ENCODE measurements around the gene COL20A1. TPM values are rescaled to one million over a fixed set of nuclear protein-coding genes. Genes with fewer than 3 reads are reported as not detected.

COL20A1 gene
- polyA plus RNA-seq, 3 donors, result 0.42 to 0.65 (median 0.46) TPM

- DNase-seq (ENCODE audit: low read depth in 3 of 3, low spot score in 2 of 3), result no peak
These were observed 16.0 kb upstream of the COL20A1 start for GRCh38 chr20:63276956-63277355.

GRCh38 chr20:63277466-63278272 is 15.3 kb upstream of the COL20A1 start:
- DNase-seq (ENCODE audit: low read depth in 3 of 3, low spot score in 2 of 3), result no peak

- no peak for DNase-seq (ENCODE audit: low read depth in 3 of 3, low spot score in 2 of 3)
These were observed 14.3 kb upstream of the COL20A1 start for GRCh38 chr20:63278661-63279060.

- no peak for DNase-seq (ENCODE audit: low read depth in 3 of 3, low spot score in 2 of 3)
These were observed 13.1 kb upstream of the COL20A1 start for GRCh38 chr20:63279931-63280330.

GRCh38 chr20:63280371-63280770 is 12.6 kb upstream of the COL20A1 start:
- DNase-seq (ENCODE audit: low read depth in 3 of 3, low spot score in 2 of 3), result no peak

GRCh38 chr20:63280929-63281545 is 11.9 kb upstream of the COL20A1 start:
- no peak for DNase-seq (ENCODE audit: low read depth in 3 of 3, low spot score in 2 of 3)

GRCh38 chr20:63281742-63282665 is 11.0 kb upstream of the COL20A1 start:
- DNase-seq (ENCODE audit: low read depth in 3 of 3, low spot score in 2 of 3), result no peak

- DNase-seq (ENCODE audit: low read depth in 3 of 3, low spot score in 2 of 3), result no peak
These were observed 10.0 kb upstream of the COL20A1 start for GRCh38 chr20:63282946-63283345.

GRCh38 chr20:63283397-63284082 is 9.4 kb upstream of the COL20A1 start:
- DNase-seq (ENCODE audit: low read depth in 3 of 3, low spot score in 2 of 3), result no peak

- DNase-seq (ENCODE audit: low read depth in 3 of 3, low spot score in 2 of 3), result no peak
These were observed 8.9 kb upstream of the COL20A1 start for GRCh38 chr20:63284083-63284440.

GRCh38 chr20:63284544-63284949 is 8.4 kb upstream of the COL20A1 start:
- no peak for DNase-seq (ENCODE audit: low read depth in 3 of 3, low spot score in 2 of 3)

- no peak for DNase-seq (ENCODE audit: low read depth in 3 of 3, low spot score in 2 of 3)
These were observed 7.9 kb upstream of the COL20A1 start for GRCh38 chr20:63284981-63285524.

- no peak for DNase-seq (ENCODE audit: low read depth in 3 of 3, low spot score in 2 of 3)
These were observed 7.1 kb upstream of the COL20A1 start for GRCh38 chr20:63285636-63286615.

- DNase-seq (ENCODE audit: low read depth in 3 of 3, low spot score in 2 of 3), result no peak
These were observed 5.9 kb upstream of the COL20A1 start for GRCh38 chr20:63286781-63287696.

GRCh38 chr20:63287697-63288580 is 5.0 kb upstream of the COL20A1 start:
- no peak for DNase-seq (ENCODE audit: low read depth in 3 of 3, low spot score in 2 of 3)

GRCh38 chr20:63288581-63289251 is 4.3 kb upstream of the COL20A1 start:
- no peak for DNase-seq (ENCODE audit: low read depth in 3 of 3, low spot score in 2 of 3)
